Activated T-helper 17 cell treated with anti-CD3 and anti-CD28 coated beads, Interleukin-2, amount 50 U/mL, for 72 hours (primary cell): Measurements from ENCODE around the gene CFAP73. TPM values are rescaled to one million over a fixed set of nuclear protein-coding genes. Genes with fewer than 3 reads are reported as not detected.
"Not testable (repeated sequence)": the region's sequence is repeated elsewhere in the genome, so short reads cannot be mapped to it uniquely, and the experiment has no call there.

ENCODE experiments used
- ATAC-seq: fragments of 150-1000 bp; cut with Tn5 transposase; replicated peaks from 2 replicates; pipeline ENCODE4 v1.10.0; 2021; ENCODE audit warnings: mild to moderate bottlenecking, moderate library complexity
- H3K27ac Mint-ChIP-seq: one replicate; pipeline ENCODE4 v1.8.0; 2022; ENCODE audit warnings: mixed read lengths
- H3K27me3 Mint-ChIP-seq: one replicate; pipeline ENCODE4 v1.8.0; 2022; ENCODE audit warnings: mixed read lengths
- H3K36me3 Mint-ChIP-seq: one replicate; pipeline ENCODE4 v1.8.0; 2022; ENCODE audit warnings: low read depth, mild to moderate bottlenecking, mixed read lengths
- H3K4me1 Mint-ChIP-seq: one replicate; pipeline ENCODE4 v1.8.0; 2022; ENCODE audit warnings: mixed read lengths
- H3K4me3 Mint-ChIP-seq: one replicate; pipeline ENCODE4 v1.8.0; 2022; ENCODE audit warnings: mild to moderate bottlenecking, mixed read lengths
- H3K9me3 Mint-ChIP-seq: one replicate; pipeline ENCODE4 v1.8.0; 2022; ENCODE audit warnings: mixed read lengths
- total RNA-seq, 2 donors: library from RNA; stranded (reverse); gene quantifications; one replicate each; pipeline ENCODE4 v1.2.3, GENCODE V29; 2022

The CFAP73 gene
- total RNA-seq, 2 donors from 2014 or later, result 0.32 to 1.2 TPM

DNA sequence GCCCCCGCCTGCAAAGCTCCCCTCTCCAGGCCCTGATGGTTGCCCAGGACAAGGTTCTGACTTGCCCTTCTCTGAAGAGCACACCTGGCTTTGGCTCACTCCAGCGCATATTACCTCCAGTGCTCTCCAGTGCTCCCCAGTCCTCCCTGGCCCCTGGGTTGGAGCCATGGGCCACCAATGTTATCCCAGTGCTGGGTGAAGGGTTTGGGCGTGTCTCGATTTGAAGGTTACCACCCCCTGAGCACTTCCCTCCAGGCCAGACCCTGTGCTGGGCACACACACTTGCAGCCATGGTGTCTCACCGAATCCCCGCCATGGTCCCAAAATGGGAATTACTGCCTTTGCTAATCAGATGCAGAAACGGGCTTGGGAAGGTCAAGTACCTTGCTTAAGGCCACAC, 47.1 kb downstream of the CFAP73 start:
- Mint-ChIP-seq H3K36me3 (peaks cover 10% of the 10 kb centered on the region), H3K27ac (no peak overlapping the region), H3K4me3 (no peak overlapping the region), H3K4me1 (no peaks in the 10 kb centered on the region), H3K27me3 (no peaks in the 10 kb centered on the region), H3K9me3 (no peaks in the 10 kb centered on the region)
- peak; percentile 28 for ATAC-seq

- Mint-ChIP-seq H3K9me3 (no peaks in the 10 kb centered on the region), H3K4me3 (no peak overlapping the region), H3K36me3 (peaks cover 6% of the 10 kb centered on the region), H3K4me1 (no peaks in the 10 kb centered on the region), H3K27ac (no peak overlapping the region), H3K27me3 (no peaks in the 10 kb centered on the region)
- peak; percentile 97 for ATAC-seq
Observed at GRCh38 chr12:113196990-113197389, 47.5 kb downstream of the CFAP73 start.

DNA sequence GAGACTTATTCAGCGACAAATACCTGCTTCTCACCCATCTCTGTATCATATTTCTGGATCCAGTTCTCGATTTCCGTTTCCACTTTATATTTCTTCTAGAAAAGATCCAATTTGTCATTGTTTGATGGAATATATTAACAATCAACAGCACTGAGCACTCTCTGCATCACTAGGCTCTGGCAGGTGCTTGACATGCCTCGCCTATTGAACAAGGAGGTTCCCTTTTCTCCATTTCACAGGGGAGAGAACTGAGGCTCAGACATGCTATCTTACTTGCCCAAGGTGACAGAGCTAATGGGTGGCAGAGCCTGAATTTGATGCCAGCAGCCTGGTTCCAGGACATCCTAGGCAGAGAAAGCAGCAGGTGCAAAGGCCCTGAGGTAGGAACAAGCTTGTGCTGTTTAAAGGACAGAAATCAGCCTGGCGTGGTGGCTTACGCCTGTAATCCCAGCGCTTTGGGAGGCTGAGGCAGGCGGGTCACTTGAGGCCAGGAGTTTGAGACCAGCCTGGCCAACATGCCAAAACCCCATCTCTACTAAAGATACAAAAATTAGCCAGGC, 48.1 kb downstream of the CFAP73 start:
- no peaks in the 10 kb centered on the region for H3K27me3 Mint-ChIP-seq
- no peak overlapping the region for H3K4me3 Mint-ChIP-seq
- no peak for ATAC-seq
- H3K36me3 Mint-ChIP-seq, result peaks cover under 1% of the 10 kb centered on the region
- H3K27ac Mint-ChIP-seq, result no peak overlapping the region
- no peaks in the 10 kb centered on the region for H3K4me1 Mint-ChIP-seq
- H3K9me3 Mint-ChIP-seq, result no peaks in the 10 kb centered on the region

DNA sequence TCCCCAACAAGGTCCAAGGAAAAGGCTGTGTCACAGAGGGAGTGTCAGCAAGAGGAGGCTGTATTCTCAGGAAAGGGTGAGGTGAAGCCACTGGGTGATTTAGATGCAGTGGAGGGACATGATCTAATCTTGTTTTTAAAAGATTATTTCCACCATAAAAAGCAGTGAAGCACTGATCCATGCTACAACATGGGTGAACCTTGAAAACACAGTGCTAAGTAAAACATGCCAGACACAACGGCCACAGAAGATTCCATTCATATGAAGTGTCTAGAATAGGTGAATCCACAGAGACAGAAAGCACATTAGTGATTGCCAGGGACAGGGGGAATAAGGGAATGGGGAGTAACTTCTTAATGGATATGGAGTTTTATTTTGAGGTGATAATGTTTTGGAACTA, 48.8 kb downstream of the CFAP73 start:
- no peaks in the 10 kb centered on the region for H3K4me1 Mint-ChIP-seq
- no peak for ATAC-seq
- no peak overlapping the region for H3K27ac Mint-ChIP-seq
- no peaks in the 10 kb centered on the region for H3K27me3 Mint-ChIP-seq
- no peaks in the 10 kb centered on the region for H3K36me3 Mint-ChIP-seq
- H3K4me3 Mint-ChIP-seq, result no peak overlapping the region
- no peaks in the 10 kb centered on the region for H3K9me3 Mint-ChIP-seq

DNA sequence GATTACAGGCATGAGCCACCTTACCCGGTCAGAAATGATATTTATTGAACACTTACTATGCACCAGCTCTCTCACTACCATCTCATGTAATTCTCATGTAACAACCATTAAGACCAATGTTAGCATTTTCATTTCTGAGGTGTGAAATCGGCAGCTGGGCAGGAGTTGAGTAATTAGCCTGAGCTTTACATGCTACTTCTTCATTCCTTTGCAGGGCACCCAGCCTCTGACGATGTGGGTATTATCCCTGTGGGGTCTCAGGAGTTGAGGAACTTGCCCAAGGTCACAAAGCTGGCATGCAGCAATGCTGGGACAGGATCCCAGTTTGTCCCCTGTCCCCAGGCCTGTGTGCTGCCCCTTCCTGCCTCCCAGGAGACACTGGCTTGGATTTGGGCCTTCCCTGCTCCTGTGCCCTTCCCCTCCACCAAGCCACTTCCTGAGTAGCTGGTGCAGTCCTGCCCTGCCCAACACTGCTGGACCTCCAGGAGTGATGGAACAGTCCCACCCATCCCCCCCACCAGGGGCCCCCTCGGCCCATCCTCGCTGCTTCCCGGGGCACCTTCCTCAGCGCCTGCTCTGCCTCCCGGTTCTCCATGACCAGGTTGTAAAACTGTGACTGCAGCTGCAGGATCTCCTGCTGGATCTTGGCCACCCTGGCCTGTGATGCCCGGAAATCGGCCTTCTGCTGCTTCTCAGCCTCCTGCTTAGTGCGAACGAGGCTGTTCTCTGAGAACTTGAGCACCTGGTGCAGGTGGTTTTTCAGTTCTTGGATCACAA, 50.7 kb downstream of the CFAP73 start:
- H3K4me1 Mint-ChIP-seq, result no peaks in the 10 kb centered on the region
- H3K9me3 Mint-ChIP-seq, result no peaks in the 10 kb centered on the region
- H3K36me3 Mint-ChIP-seq, result no peaks in the 10 kb centered on the region

GRCh38 chr12:113201187-113202177, 52.0 kb downstream of the CFAP73 start:
- H3K36me3 Mint-ChIP-seq, result no peaks in the 10 kb centered on the region
- no peaks in the 10 kb centered on the region for H3K9me3 Mint-ChIP-seq
- H3K4me1 Mint-ChIP-seq, result no peaks in the 10 kb centered on the region
- no peak for ATAC-seq
- no peaks in the 10 kb centered on the region for H3K27me3 Mint-ChIP-seq
- H3K4me3 Mint-ChIP-seq, result no peak overlapping the region
- H3K27ac Mint-ChIP-seq, result no peak overlapping the region

More for the DNA sequence above, 50.7 kb downstream of the CFAP73 start:
- Mint-ChIP-seq H3K27me3 (no peaks in the 10 kb centered on the region), H3K27ac (no peak overlapping the region), H3K4me3 (no peak overlapping the region)
- ATAC-seq, result no peak

- Mint-ChIP-seq H3K4me3 (no peak overlapping the region), H3K27me3 (no peaks in the 10 kb centered on the region), H3K9me3 (no peaks in the 10 kb centered on the region), H3K4me1 (peaks cover 3% of the 10 kb centered on the region), H3K27ac (no peak overlapping the region), H3K36me3 (no peaks in the 10 kb centered on the region)
- no peak for ATAC-seq
Observed at GRCh38 chr12:113202300-113203075, 53.0 kb downstream of the CFAP73 start.

GRCh38 chr12:113203852-113204760, 54.6 kb downstream of the CFAP73 start:
- no peaks in the 10 kb centered on the region for H3K27me3 Mint-ChIP-seq
- no peak overlapping the region for H3K27ac Mint-ChIP-seq
- no peaks in the 10 kb centered on the region for H3K36me3 Mint-ChIP-seq
- peaks cover 12% of the 10 kb centered on the region for H3K4me1 Mint-ChIP-seq
- no peaks in the 10 kb centered on the region for H3K9me3 Mint-ChIP-seq
- no peak overlapping the region for H3K4me3 Mint-ChIP-seq
- no peak for ATAC-seq

GRCh38 chr12:113204804-113205203, 55.3 kb downstream of the CFAP73 start:
- Mint-ChIP-seq H3K36me3 (no peaks in the 10 kb centered on the region), H3K4me1 (peaks cover 12% of the 10 kb centered on the region), H3K27me3 (no peaks in the 10 kb centered on the region), H3K27ac (no peak overlapping the region), H3K9me3 (no peaks in the 10 kb centered on the region), H3K4me3 (no peak overlapping the region)
- no peak for ATAC-seq

DNA sequence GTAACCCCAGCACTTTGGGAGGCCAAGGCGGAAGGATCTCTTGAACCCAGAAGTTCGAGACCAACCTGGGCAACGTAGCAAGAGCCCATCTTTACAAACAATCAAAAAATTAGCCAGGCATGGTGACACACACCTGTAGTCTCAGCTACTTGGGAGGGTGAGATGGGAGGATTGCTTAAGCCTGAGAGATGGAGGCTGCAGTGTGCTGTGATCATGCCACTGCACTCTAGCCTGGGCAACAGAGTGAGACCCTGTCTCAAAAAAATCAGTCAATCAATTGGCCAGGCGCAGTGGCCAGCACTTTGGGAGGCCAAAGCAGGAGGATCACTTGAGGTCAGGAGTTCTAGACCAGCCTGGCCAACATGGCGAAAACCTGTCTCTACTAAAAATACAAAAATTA, 57.3 kb downstream of the CFAP73 start:
- not testable (repeated sequence) for H3K4me3 Mint-ChIP-seq, H3K9me3 Mint-ChIP-seq, H3K27me3 Mint-ChIP-seq, H3K27ac Mint-ChIP-seq, ATAC-seq, H3K36me3 Mint-ChIP-seq
- peaks cover 22% of the 10 kb centered on the region for H3K4me1 Mint-ChIP-seq

- Mint-ChIP-seq H3K9me3 (no peaks in the 10 kb centered on the region), H3K27me3 (no peaks in the 10 kb centered on the region), H3K27ac (peak overlapping the region; percentile 81), H3K4me1 (peaks cover 22% of the 10 kb centered on the region), H3K36me3 (no peaks in the 10 kb centered on the region), H3K4me3 (peak overlapping the region; percentile 65)
- ATAC-seq, result no peak
Observed at GRCh38 chr12:113207613-113208040, 58.1 kb downstream of the CFAP73 start.

DNA sequence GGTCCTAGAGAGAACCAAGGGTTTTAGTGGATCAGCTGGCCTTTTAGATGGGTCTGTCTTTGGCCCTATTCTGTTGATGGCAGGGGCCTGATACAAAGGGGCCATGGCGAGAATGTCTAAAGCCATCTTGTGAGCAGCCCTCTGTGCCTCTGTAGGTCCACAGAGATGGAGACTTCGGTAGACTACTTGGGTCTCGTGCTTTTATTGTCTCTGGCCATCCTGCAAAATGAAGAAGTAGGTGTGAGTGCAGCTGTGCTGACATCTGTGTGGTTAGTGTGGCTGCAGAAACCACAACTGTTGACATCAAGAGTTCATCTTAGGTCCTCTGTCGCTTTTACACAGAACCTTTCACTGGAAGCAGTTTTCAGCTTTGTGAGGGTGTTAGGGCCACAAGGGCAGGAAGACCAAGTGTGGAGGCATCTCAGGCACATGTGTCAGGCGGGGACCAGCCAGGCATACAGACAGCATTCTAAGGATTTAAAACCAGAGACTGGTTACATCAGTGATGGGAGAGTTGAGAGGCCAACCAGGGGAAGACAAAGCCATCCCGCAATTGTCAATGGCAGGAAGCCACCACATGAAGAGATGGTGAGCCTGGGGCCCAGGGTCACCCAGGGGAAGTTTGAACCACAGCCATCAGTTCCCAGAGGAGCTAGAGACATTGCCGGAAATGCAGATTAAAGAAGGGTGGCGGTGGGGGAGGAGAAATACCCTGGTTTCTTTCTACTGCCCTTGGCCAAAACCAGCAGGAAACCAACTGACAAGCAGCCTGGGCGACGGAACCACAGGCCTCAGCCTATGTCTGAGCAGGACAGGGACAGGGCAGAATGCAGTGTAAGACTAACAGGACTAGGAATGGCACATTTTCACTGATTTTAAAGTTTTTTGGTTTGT, 58.8 kb downstream of the CFAP73 start:
- H3K27me3 Mint-ChIP-seq, result no peaks in the 10 kb centered on the region
- no peaks in the 10 kb centered on the region for H3K36me3 Mint-ChIP-seq
- peak overlapping the region; percentile 81 for H3K27ac Mint-ChIP-seq
- peak; percentile 84 for ATAC-seq
- H3K9me3 Mint-ChIP-seq, result no peaks in the 10 kb centered on the region
- peak overlapping the region; percentile 65 for H3K4me3 Mint-ChIP-seq
- peaks cover 22% of the 10 kb centered on the region for H3K4me1 Mint-ChIP-seq
